NCI-H1048 (cell line): ENCODE data around the gene BTBD17.
"Not testable (repeated sequence)": the region's sequence is repeated elsewhere in the genome, so short reads cannot be mapped to it uniquely, and the experiment has no call there.

Source experiments
- DNase-seq: peaks from one replicate; lab custom pipeline; 2025; lab: John Stamatoyannopoulos, UW

Gene BTBD17

DNA sequence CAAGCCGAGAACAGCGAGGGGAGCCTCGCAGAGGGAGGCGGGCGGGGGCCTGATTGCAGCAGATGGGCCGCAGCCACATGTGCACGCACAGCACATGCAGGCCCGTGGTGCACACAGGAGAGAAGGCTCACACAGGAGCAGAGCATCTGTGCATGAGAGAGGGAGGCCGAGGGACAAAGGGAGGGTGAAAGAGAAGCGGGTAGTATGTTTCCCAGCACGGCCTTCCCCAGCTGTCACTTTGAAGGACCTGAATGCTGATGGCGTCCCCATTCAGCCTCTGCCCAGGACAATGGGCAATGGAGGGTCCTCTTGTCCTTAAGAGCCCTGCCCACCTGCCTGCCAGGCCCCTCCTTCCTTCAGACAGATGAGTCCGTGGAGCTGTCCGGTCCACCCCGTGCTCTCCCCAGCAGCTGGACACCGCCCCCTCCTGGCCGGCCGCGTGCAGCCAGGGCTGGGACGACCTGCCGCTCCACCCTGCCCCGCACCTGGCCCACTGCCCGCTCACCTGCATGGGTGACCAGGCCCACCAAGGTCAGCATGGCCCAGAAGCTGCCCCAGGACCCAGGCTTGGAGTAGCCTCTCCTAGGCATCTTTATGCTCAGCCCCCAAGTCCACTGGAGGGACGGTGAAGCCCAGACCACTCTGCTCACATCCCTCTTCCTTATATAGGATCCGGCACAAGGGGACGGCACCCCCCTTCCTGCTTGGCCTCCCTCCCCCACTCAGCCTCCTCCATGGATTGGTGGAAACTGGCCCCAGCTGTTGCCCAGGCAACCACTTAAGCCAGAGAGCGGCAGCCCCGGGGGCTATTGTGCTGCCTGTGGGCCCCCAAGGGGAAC, at the start of gene BTBD17:
TSS of gene BTBD17 (minus strand) at position 639 of the 839 bp plus-strand sequence. CDS start at position 590, 49 bp downstream.
- DNase-seq = no peak

- no peak for DNase-seq
Observed at GRCh38 chr17:74410001-74410443, 48.4 kb upstream of the BTBD17 start.

GRCh38 chr17:74408815-74409214, 47.1 kb upstream of the BTBD17 start:
- DNase-seq = no peak

DNA sequence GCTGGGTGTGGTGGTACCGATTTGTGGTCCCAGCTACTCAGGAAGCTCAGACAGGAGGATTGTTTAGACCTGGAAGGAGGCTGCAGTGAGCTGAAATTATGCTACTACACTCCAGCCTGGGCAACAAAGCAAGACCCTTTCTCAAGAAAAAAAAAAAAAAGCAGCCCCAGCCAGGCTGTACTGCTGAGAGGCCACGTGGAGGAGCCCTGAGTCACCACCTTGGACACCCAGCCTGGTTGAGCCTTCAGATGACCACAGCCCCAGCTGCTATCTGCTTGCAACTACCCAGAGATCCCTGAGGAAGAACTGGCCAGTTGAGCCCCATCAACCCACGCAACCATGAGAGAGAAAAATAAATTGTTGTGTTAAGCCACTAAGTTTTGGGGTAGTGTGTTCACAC, 46.6 kb upstream of the BTBD17 start:
- DNase-seq = no peak

GRCh38 chr17:74407384-74407783, 45.7 kb upstream of the BTBD17 start:
- DNase-seq = no peak

- not testable (repeated sequence) for DNase-seq
Observed at GRCh38 chr17:74405311-74405710, 43.6 kb upstream of the BTBD17 start.

DNA sequence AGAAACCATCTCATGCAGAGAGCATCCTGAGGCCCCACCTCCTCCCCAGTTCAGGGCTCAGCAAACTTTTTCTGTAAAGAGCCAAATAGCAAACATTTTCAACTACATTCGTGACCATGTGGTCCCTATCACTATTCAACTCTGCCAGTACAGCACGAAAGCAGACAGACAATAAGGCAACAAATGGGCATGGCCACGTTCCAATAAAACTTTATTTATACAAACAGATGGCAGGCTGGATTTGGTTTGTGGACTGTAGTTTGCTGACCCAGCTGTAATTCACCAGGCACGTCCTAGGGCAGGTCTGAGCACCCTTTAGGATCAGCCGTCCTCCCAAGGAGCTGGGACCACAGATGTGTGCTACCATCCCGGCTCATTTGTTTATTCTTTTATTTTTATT, 43.1 kb upstream of the BTBD17 start:
- no peak for DNase-seq

- DNase-seq = no peak
Observed at GRCh38 chr17:74404218-74404617, 42.5 kb upstream of the BTBD17 start.

DNA sequence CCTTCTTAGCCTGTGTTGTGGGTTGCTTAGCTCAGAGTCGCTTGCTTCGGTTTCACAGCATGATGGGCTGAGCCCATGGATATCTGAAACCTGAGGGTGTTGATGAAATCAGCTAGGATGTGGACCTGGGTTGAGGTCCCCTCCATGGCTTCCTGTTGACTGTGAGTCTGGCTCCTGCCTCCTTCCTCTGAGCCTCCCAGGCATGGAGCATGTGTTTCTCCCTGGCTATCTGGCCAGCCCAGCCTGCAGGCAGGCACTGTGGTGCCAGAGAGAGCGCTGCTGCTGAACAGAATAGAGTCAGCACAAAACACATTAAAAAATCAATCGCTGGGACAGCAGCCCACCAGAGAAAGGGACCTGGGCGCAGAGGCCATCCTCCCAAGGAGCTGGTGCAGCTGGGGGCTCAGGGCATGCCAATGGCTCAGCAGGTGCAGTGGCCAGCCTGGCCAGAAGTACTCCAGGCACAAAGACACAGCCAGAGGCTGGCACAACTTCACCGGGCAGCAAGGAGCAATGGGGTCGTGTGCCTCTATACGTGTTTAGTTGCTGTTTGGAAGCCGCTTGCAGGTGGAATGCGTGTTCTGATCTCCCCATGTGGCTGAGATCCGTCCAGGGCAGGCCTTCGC, 42.0 kb upstream of the BTBD17 start:
- DNase-seq = no peak

DNA sequence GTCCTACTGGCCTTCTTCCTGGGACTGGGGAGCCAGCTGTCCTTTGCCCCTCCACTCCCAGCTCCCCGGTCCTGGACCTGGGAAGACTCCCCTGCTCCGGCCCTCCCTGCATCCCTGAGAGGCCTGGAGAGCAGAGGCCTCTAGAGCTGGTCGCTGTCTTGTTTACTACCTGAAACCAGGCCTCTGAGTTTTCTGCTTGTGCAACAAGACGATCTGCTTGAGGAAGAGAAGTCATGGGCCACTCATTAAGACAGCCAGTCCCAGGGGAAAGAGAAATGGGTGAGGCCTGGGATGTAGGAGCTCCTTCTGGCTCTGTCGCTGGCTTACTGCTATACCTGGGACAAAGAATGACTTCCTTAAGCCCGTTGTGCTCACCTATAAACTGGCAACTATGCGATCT, 40.4 kb upstream of the BTBD17 start:
- DNase-seq = no peak

GRCh38 chr17:74396567-74396966, 34.9 kb upstream of the BTBD17 start:
- no peak for DNase-seq

GRCh38 chr17:74394977-74395376, 33.3 kb upstream of the BTBD17 start:
- no peak for DNase-seq

DNA sequence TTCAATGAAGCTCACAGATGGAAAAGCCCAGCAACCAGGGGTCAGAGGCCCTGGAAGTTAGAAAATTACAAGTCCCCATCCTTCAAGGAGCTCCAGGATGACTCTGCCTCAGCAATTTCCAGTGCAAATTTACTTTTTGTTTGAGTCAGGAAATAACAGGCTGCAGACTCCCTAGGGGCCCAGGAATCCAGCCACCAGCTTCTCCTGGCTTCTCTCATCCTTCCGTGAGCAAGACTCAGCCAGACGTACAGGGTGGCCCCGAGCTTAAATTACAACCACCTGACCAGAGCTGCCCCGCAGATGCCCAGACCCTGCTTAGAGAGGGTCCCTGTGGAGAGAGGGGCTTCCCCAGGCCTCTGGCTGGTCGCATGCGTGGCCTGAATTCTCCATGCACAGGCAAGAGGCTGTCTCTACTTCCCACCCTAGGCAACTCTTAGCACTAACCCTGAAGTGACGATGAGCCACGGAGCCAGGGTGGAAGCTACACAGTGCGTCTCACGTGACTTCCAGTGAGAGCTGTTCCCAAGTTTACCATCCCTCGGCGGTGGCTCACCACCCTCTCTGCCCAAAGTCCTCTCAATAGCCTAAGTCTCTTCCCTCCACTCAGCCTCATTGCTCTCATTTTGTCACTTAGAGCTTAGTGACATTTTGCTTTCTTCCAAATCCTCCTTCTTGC, 32.7 kb upstream of the BTBD17 start:
- no peak for DNase-seq

GRCh38 chr17:74393346-74393942, 31.8 kb upstream of the BTBD17 start:
- no peak for DNase-seq

DNA sequence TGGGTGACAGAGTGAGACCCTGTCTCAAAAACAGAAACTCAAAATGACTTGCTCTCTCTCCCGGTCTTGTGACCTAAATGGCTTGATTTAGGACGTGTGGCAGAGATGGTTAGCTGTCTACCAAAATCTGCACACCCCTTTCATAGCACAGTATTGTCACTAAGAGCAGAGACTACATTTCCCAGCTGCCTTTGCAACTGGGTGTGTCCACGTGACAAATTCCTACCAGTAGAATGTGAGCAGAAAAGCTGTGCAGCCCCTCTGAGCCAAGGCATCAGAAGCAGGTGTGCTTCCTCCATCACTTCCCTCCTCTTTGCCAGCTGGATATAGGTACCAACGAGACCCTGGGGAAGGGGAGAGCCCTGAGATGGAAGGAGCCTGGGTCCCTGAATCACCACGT, 31.2 kb upstream of the BTBD17 start:
- DNase-seq = no peak

DNA sequence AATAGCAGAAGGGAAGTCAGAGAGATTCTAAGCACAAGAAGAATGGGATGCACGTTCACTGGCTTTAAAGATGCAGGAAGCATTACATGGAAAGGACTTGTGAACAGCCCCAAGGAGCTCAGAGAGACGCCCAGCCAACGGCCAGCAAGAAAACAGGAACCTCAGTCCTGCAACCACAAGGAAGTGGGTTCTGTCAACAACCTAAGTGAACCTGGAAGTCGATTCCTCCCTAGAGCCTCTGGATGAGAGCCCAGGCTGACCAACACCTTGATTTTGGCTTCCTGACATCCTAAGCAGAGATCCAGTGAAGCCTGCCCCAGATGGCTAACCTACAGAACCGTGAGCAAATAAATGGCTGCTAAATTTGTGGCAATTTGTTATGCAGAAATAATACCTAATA, 30.1 kb upstream of the BTBD17 start:
- no peak for DNase-seq

DNA sequence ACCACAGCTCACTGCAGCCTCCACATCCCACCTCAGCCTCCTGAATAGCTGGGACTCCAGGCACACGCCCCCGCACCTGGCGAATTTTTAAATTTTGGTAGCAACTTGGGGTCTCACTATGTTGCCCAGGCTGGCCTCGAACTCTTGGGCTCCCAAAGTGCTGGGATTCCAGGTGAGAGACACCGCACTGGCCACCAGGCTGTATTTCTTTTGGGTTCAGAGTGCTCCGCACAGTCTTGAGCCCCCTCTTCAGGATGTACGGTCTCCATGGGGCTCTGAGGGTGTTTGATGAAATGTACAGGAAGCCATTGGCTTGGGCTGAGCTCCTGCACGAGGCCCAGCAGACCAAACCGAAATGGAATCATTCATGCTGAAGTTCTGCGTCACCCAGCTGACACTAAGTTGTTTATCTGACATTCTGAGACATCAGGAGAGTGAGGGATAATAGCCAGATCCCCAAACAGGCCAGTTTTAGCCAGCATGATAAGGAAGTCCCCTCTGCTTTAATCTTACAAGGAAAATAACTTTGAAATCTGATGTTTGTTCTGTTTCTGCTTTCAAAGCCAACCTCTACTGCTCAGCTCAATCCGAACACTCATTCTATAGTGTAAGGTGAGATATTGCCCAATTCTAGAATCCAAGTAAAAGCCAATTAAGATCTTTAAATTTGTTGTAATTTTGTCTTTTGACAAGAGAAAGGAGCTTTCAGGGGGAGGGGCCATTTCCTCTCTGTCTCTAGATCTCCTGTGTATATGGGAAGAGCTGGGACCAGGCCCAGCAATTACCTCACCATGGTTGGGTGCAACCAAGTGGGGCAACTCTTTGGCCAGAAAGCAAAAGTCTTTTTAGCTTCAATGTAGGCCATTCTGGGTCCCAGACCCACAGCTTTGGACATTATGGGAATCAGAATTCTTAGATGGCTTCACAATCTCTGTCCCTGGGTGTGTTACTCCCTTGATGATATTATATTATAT, 29.3 kb upstream of the BTBD17 start:
- DNase-seq = no peak

- no peak for DNase-seq
Observed at GRCh38 chr17:74389937-74390679, 28.4 kb upstream of the BTBD17 start.

- DNase-seq = no peak
Observed at GRCh38 chr17:74389084-74389753, 27.6 kb upstream of the BTBD17 start.
